GM12874 (cell line): ENCODE data around the gene MCTP1.

ENCODE experiments used
- TF ChIP-seq, protein P1 (sequence below): IDR thresholded peaks from 2 replicates; pipeline ENCODE4 v1.5.1; 2011; ENCODE audit warnings: low read depth, mild to moderate bottlenecking, control low read depth, low read length, moderate library complexity; ENCODE audit not compliant: insufficient read depth

MCTP1 gene

DNA sequence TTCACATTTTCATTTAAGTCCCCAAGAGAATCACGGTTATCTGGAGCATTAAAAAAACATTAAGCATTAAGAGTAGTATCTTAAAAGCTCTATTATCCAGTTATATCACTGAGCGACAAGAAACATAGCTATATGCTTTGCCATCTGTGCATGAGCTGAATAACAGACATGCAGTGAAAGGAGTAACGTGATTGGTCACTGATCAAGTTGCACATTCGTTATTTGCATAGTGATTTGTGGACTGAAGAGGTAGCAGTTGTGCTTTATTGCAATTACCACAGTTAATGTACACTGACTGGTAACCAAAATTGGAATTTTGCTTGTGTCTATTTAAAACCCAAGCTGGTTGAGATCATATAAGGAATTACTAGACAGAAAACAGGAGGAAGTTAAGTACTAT is 107.4 kb downstream of the MCTP1 start:
- TF ChIP-seq, protein P1, sequence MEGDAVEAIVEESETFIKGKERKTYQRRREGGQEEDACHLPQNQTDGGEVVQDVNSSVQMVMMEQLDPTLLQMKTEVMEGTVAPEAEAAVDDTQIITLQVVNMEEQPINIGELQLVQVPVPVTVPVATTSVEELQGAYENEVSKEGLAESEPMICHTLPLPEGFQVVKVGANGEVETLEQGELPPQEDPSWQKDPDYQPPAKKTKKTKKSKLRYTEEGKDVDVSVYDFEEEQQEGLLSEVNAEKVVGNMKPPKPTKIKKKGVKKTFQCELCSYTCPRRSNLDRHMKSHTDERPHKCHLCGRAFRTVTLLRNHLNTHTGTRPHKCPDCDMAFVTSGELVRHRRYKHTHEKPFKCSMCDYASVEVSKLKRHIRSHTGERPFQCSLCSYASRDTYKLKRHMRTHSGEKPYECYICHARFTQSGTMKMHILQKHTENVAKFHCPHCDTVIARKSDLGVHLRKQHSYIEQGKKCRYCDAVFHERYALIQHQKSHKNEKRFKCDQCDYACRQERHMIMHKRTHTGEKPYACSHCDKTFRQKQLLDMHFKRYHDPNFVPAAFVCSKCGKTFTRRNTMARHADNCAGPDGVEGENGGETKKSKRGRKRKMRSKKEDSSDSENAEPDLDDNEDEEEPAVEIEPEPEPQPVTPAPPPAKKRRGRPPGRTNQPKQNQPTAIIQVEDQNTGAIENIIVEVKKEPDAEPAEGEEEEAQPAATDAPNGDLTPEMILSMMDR = no peak

DNA sequence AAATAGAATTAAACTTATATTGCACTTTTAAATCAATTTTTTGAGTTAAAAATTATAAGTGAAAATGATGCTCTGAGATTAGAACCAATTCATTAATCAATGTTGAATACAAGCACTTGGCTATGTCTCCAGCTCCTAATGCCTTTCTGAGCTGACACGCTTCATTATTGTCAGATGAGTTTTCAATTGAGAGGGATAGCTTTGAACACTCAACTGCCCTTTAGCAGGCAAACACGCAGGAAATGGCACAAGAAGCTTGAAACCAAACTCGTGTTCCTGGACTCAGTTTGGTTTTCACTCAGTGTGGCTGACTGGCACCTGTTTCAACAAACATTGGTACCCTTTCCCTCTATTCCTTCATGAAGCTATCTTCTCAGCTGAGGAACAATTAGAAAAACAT is 109.8 kb downstream of the MCTP1 start:
- TF ChIP-seq, protein P1 = no peak

DNA sequence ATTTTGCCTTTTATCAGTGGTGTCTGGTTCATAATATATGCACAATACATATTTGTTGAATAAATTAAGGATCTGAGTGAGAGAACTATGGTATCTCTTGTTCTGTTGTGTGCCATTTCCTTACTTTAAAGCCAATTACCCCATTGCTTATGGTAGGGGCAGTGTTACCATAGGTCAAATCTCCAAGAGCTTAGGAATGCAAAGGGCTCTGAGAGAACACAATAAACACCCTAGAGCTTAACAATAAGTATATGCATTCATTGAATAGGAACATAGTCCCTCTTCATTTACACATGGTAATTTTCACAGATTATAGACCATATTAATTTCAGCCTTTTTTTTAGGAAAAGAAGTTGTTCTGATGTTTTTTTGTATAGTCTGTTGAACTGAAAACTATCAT is 112.2 kb downstream of the MCTP1 start:
- TF ChIP-seq, protein P1 = no peak

DNA sequence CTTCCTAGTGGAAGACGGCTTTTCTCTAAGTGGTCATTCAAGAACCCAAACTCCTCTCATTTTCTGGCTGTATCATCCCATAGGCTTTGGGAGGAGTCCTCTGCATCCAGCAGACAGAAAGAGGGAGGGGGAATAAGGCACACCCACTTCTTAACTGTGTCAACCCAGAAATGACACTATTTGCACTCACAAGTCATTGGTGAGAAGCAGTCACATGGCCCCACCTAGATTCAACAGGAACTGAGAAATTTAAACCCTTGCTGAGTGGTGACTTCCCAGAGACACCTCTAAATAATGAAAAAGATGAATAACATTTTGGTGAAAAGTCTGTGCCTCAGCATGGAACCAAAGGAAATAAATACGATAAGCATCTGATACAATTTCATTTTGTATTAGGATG is 120.0 kb downstream of the MCTP1 start:
- TF ChIP-seq, protein P1 = no peak

DNA sequence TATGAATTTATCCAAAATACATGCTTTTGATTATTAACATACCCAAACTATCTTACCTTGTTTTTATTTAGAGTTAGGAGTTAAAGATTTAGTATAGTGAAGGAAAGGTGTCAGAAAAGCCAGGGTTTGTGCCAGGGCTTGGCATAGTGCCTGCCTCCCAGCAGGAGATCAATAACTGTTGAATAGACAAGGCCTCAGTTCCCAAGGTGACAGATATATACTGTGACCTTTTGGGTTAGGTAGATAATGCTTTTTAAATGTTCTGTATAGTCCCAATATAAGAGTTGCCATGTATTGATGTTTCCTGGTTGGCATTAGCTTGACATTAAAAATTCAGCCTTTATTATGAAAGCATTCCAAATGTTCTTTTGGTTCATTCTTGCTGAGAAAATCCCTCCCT is 121.8 kb downstream of the MCTP1 start:
- TF ChIP-seq, protein P1 = no peak

DNA sequence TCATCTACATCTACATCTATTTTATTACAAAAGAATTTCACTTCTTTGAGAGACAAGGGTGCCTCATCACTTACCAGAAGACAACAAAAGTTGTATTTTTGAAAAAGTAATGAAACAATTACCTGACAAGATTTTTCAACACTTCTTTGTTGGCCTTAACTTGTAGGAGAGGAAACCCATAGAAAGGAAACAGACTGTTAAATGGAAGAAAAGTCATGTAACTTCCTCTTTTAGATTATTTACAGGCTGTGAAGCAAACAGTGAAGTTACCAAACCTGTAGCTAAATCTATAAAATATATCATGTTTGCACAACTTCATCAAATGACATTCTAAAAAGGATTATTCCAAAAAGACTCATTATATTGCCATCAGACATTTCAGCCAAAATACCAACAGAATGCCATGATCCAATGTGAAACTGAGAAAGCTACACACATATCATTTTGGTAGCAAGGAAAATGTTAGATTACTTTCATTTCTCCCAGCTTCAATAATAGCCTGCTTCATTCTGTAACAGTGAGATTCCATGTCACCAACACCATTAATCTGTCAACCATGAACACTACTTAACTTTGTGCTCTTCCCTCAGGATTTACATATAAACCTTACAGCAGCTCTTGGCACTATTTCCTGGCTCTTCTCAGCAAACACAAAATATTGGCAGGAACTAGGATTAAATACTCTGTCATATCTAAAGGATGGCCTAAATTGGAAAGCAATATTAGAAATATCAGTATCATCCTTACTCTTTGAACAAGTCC is 122.5 kb downstream of the MCTP1 start:
- TF ChIP-seq, protein P1 = no peak

DNA sequence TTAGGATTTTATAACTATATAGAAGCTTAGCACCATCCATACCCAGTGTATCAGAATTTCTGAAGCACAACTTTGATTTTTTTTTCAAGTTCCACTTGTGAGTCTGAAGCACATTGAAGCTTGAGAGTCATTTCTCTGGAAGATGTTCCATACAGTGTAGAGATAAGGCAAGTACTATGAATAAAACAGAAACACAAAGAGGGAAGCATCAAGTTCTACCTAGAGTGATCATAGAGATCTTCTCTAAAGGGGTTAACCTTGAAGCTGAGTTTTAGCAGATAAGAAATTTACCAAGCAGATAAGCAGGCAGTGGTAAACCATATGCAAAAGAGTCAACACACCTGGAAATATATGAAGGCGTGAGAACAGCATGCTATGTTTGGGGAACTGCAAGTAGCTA is 125.3 kb downstream of the MCTP1 start:
- TF ChIP-seq, protein P1 = no peak
